GM12864 (cell line): Measurements from ENCODE around the gene RSPO4.

Experiments used
- DNase-seq: peaks from one replicate; pipeline ENCODE4 v3.0.0-alpha.2; 2011; ENCODE audit warnings: low read depth
- H3K4me3 ChIP-seq: 2 replicates; pipeline ENCODE4 v1.5.1; 2011; ENCODE audit warnings: mild to moderate bottlenecking, low read depth, low read length, control low read depth
- TF ChIP-seq, protein P1 (sequence below): IDR thresholded peaks from 2 replicates; pipeline ENCODE4 v1.5.1; 2011; ENCODE audit warnings: low read depth, mild to moderate bottlenecking, moderate library complexity, low read length, control low read depth, inconsistent platforms; ENCODE audit errors: missing control alignments

The RSPO4 gene

DNA sequence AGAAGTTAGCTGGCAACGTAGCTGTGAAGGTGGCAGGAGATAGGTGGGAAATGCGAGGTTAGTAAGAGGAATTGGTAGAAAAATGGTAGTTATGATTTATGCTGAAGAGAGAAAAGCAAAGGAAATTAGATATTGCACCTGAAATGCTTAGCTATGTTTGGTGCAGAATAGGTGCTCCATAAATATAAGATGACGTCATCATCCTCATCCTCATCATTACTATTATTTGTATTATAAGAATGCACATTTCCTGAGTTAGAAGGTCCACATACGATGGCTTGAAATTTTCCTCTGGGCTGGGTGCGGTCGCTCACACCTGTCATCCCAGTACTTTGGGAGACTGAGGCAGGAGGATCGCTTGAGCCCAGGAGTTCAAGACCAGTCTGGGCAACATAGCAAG, 46.5 kb downstream of the RSPO4 start:
- no peak overlapping the region for H3K4me3 ChIP-seq
- TF ChIP-seq, protein P1, sequence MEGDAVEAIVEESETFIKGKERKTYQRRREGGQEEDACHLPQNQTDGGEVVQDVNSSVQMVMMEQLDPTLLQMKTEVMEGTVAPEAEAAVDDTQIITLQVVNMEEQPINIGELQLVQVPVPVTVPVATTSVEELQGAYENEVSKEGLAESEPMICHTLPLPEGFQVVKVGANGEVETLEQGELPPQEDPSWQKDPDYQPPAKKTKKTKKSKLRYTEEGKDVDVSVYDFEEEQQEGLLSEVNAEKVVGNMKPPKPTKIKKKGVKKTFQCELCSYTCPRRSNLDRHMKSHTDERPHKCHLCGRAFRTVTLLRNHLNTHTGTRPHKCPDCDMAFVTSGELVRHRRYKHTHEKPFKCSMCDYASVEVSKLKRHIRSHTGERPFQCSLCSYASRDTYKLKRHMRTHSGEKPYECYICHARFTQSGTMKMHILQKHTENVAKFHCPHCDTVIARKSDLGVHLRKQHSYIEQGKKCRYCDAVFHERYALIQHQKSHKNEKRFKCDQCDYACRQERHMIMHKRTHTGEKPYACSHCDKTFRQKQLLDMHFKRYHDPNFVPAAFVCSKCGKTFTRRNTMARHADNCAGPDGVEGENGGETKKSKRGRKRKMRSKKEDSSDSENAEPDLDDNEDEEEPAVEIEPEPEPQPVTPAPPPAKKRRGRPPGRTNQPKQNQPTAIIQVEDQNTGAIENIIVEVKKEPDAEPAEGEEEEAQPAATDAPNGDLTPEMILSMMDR: no peak
- no peak for DNase-seq

DNA sequence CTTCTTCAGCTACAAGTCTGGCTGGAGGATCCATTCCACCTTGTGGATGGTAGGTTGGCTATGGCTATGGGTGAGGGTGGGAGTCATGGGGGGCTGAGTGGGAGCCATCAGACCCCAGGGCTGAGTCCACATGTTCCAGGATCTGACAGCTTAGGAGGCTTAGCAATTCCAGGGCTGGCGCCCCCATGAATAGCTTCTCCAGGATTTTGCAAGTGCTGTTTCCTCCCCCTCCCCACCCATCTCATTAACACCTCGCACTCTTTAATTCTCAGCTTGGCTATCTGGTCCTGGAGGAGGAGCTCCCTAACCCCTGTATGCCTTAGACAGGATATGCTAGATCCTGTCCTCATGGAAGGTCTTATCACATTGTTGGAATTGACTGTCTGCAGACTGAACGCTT, 47.0 kb downstream of the RSPO4 start:
- H3K4me3 ChIP-seq: no peak overlapping the region
- TF ChIP-seq, protein P1: no peak
- no peak for DNase-seq

DNA sequence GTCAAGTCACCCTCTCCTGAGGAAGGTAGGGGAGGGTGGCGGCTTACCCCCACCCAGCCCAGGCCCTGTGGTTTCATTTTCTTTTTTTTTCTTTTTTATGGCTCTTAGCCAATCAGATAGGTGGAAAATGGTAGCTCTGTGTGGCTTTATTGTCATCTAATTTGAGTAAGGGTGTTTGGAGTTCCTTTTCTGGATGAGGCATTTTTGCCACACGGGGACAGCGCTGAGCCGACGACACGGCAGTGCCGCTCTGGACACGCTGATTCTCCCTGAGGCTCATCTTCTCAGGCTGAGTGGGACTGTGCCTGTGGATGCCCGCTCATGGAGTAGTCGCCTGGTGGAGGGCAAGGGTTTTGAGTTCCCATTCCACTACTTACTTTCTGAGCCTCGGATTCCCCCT, 48.4 kb downstream of the RSPO4 start:
- no peak overlapping the region for H3K4me3 ChIP-seq
- no peak for DNase-seq
- TF ChIP-seq, protein P1: no peak

DNA sequence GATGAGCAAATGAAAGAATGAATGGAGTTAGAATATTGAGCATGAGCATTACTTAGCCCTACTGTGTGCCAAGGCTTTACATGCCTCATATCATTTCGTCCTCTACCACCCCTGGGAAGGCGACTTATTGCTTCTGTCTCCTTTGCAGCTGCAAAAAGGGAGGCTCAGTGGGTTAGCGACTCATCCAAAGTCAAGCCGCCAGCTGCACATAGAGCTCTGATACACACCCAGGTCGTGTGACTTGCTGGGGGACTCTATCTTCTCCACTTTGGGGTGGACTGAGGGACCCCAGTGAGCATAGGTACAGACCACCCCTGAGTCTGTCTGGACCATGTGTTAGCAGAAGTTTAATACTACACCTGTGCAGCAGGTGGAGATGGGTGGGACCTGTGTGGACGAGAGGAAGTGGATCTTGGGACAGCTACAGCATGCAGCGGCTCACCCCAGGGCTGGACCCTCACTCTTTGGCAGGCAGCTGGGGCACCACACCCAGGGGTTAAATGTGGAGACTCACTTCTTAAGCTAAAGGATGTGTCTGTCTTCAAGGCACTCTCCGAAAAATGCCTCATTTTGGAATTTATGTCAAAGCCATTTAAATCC, 49.8 kb downstream of the RSPO4 start:
- no peak for DNase-seq
- H3K4me3 ChIP-seq: no peak overlapping the region
- TF ChIP-seq, protein P1: no peak

DNA sequence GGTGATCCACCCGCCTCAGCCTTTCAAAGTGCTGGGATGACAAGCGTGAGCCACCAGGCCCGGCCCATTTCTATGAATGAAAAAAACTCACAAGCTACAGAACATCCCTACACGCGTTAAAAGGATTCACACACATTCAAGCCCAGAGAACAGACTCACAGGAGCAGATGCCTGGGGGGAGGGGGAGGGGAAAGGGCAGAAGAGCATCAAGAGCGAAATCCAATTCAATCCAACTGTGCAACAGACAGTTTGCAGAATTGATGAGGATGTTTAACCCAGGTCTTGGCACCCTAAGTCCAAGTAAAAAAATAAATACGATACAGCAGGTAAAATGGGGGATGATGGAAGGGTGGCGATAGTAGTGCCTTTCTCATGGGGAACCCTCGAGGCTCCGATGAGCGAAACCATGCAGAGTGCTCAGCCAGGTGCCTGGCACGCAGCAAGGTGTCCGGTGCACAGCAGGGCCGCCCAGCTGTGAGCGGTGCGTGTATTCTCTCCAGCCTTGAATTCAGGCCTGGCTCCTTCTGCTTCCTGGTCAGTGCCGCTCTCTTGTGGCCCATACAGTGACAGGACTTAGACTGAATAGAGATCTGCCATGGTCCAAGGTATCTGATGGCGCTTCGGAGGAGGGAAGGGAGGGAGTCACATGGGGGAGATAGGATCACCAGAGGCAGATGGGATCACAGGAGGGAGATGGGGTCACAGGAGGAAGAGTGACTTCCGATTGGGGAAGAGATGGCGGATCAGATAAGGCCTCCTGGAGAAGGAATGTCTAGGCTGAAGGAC, 50.5 kb downstream of the RSPO4 start:
- no peak overlapping the region for H3K4me3 ChIP-seq
- TF ChIP-seq, protein P1: no peak
- DNase-seq: no peak

DNA sequence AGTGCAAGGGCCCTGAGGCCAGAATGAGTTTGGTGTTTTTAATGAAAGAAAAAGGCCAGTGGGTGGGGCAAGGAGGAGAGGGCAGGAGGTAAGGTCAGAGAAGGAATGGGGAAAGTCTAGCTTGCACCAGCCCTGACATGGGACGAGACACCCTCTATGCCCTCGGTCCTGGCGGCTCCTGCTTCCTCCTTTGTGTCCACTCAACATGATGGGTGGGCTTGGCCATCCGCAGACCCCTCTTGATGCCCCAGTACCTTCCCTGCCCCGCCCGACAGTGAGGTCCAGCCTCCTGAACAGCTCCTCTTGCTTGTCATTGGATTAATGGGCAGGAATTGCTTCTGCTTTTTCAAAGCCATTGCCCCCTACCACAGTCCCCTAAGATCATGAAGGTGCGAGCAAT, 52.4 kb downstream of the RSPO4 start:
- H3K4me3 ChIP-seq: no peak overlapping the region
- no peak for DNase-seq
- TF ChIP-seq, protein P1: no peak

DNA sequence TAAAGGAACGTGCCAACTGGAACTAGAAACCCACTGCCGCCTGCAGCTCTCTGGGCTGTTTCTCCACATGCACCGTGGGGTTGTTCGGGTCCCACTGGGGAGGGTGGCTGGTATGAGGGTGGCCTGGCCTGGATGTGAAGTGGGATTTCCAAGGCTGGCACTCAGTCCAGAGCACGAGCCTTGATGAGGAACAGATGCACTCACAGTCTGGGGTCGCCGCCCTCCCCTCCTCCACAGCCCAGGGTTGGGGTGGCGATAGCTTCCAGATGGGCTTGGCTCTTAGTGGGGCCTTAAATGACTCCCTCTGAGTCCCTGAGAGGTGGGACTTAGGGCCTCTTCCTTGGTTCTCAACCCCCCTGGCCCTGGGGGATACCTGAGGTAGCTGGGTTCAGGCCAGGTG, 55.3 kb downstream of the RSPO4 start:
- no peak for DNase-seq
- H3K4me3 ChIP-seq: no peak overlapping the region
- TF ChIP-seq, protein P1: no peak
